Stimulated activated CD4-positive, alpha-beta T cell treated with anti-CD3 and anti-CD28 coated beads, TNF-alpha, amount 100 ng/mL, for 48 hours (primary cell): ENCODE results near the gene B9D2.
"Not testable (repeated sequence)": the region's sequence is repeated elsewhere in the genome, so short reads cannot be mapped to it uniquely, and the experiment has no call there.

ENCODE experiments used
- DNase-seq, 3 donors: peaks; one replicate each; pipeline ENCODE4 v3.0.0-alpha.2; 2020; ENCODE audit warnings: low read depth in 3 of 3

Gene B9D2

DNA sequence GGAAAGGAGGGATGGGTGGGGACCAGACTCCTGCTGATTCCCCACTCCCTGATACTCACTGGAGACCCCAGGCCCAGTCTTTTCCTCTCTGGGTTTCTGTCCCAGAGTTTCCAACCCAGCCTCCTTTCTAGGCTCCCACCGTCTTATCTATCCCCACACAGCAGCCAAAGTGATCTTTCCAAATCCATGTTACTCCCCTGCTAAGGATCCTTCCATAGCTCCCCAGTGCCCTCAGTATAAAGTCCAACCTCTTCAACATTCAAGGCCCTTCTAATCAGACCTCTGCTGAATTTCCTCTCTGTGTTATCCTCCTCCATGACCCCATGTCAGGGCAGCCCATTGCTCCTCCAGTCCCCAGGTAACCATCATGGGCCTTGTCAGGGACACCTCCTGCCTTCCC lies 8.9 kb downstream of the B9D2 start:
- no peak for DNase-seq

- DNase-seq, result no peak
Measured at GRCh38 chr19:41354343-41354953, 9.5 kb downstream of the B9D2 start.

- peak; percentile 78 to 88 (median 78) for DNase-seq
Measured at GRCh38 chr19:41353466-41354342, 10.2 kb downstream of the B9D2 start, which contains the start of gene TGFB1. TGFB1 (minus strand) TSS chr19:41353922; CDS start chr19:41353044, 878 bp downstream.

- DNase-seq, result peak; percentile 58 to 72 (median 67)
Measured at GRCh38 chr19:41352609-41353465, 11.1 kb downstream of the B9D2 start.

DNA sequence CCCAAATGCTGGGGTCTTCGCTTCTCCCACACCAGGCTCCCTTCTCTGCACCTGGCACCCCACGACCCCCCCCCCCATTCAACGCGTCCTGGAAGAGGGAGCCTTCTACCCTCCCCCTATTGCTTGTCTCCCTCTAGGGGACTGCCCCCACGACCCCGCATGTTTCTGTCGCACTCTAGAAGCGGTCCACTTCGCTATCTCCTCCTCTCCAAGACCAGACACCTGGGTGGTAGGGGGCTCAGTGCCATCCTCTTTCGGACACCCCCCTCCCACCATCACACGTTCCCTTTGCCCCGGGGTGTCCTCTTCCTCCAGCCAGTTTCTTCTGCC lies 11.7 kb downstream of the B9D2 start:
- DNase-seq, result no peak

DNA sequence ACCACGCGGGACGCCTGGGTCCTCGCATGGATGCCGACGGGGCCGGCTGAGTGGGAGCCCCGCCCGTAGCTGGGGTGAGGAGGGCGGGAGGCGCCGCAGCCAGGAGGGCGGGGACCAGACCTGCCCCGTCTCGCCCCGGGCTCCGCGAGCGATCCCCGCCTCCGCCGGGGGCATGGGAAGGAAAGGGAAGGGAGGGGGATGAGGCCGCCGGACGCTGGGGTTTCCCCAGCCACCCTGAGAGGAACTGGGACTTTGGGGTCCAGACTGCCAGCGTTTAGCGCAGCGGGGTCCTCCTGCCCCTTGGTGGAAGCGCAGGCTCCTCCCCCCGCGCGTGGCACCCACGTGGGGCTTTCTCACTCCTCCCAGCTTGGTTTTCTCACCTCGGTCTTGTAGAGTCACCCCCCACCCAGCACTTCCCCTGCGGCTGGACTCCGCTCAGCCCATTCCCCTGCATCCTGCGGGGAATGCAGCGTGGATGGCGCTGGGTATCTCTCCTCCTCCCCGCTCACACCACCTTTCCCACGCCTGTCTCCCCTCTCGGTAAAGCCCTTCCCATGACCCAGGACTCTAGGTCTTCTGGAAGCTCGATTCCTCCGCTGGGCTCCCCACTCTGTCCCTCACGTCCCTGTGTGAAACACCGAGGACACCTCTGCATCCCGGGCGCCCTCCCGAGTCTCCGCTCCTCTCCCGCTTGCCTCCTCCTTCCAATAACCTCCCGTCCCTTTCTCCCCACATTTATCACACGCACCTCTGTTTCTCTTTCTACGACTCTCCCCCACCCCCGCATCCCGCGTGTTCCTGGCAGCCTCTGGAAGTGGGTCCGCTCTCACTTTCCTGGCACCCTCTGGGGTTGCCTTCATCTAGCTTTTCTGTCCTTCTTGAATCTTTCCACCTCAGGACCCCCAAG lies 12.4 kb downstream of the B9D2 start:
- peak; percentile 55 to 73 (median 65) for DNase-seq

- DNase-seq, result no peak
Measured at GRCh38 chr19:41350735-41351338, 13.1 kb downstream of the B9D2 start.

- DNase-seq, result not testable (repeated sequence)
Measured at GRCh38 chr19:41346916-41347315, 17.0 kb downstream of the B9D2 start.

- no peak for DNase-seq
Measured at GRCh38 chr19:41344162-41344561, 19.8 kb downstream of the B9D2 start.

- no peak for DNase-seq
Measured at GRCh38 chr19:41341669-41342490, 22.1 kb downstream of the B9D2 start.

DNA sequence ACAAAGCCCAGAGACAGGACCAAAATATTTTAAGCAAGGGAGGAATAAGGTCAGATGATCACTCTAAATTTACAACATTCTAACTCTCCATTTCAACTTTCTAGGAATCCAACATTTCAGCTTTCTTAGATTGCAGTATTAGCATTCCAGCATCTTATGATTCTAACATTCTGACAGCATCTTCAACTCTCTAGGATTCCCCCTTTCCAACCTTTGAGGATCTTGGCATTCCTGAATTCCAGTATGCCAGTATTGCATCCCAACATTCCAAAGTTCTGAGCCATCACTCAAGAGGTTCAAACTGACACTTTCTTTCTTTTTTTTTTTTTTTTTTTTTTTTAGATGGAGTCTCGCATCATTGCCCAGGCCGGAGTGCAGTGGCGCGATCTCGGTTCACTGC lies 24.0 kb downstream of the B9D2 start:
- no peak for DNase-seq

DNA sequence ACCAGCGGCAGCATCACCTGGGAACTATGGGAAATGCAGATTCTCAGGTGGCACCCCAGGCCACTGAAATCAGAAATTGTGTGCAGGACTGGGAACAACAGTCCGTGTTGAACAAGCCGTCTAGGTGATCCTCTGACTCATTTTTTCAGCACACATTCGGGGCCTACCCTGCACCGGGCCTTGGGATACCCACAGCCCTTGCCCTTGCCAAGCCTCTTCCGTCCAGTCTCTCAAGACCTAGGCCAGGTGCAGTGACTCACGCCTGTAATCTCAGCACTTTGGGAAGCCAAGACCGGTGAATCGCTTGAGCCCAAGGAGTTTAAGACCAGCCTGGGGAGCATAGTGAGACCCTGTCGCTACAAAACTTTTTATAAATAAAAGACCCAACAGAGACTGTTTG lies 28.5 kb downstream of the B9D2 start:
- DNase-seq, result no peak

- DNase-seq, result no peak
Measured at GRCh38 chr19:41334793-41335192, 29.2 kb downstream of the B9D2 start.

DNA sequence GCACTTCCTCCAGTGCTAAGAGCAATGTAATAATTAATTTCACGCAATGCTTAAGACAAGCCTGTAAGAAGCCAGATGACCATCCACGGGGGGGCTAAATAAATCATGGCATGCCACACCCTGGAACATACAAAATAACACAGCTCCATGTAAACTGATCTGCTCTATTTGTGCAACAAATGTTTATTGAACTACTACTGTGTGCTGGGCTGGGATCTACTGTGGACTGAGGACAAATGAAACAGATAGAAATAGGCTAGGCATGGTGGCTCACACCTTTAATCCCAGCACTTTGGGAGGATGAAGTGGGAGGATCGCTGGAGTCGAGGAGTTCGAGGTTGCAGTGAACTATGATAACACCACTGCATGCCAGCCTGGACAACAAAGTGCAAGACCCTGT lies 31.5 kb downstream of the B9D2 start:
- DNase-seq, result no peak

GRCh38 chr19:41332000-41332399 lies 31.9 kb downstream of the B9D2 start:
- DNase-seq, result no peak

GRCh38 chr19:41330946-41331678 lies 32.8 kb downstream of the B9D2 start:
- no peak for DNase-seq

DNA sequence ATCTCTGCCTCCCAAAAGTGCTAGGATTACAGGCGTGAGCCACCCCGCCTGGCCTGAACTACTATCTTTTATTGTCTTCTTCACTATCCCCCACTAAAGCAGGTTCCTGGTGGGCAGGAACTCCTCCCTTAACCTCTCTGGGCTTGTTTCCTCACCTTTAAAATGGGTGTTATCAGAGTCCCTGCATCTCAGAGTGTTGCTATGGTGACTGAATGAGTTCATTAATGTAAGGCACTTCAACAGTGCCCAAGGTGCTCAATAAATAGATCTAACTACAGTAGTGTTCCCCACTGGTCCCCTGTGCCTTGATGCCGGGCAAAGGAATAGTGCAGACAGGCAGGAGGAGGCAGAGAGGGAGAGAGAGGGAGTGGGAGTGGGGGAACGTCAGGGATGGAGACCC lies 33.5 kb downstream of the B9D2 start:
- DNase-seq, result no peak

GRCh38 chr19:41328842-41329225 lies 35.1 kb downstream of the B9D2 start:
- no peak for DNase-seq

GRCh38 chr19:41328157-41328841 lies 35.6 kb downstream of the B9D2 start:
- peak in 1 of 3 donors; percentile 59 for DNase-seq
